Measurements from ENCODE around the gene DBT.

Gene DBT

DNA sequence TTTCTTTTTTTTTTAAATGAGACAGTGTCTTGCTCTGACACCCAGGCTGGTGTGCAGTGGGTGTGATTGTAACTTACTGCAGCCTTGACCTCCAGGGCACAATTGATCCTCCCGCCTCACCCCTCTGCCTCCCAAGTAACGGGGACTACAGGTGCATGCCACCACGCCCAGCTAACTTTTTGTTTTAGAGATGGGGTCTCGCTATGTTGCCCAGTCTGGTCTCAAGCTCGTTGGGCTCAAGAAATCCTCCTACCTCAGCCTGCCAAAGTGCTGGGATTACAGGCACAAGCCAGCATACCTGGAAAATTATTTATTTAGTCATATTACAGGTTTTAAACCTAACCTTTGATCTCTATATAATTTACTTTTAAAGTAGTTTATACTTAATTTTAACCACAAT lies 84.9 kb downstream of the DBT start:
- H3K27ac ChIP-seq (ENCODE audit: extremely low read depth, low read depth, low read length): no peak overlapping the region
- H3K9me3 ChIP-seq (ENCODE audit: control insufficient read depth, insufficient read depth, low read depth, low read length): no peaks in the 10 kb centered on the region
- ChIA-PET CTCF (no interaction called here), POLR2A (no interaction called here)
- TF ChIP-seq ZNF121 (tag by site-specific recombination; IDR thresholded peaks at IDR 0.05): 0 out of 2 replicates have a peak, but pooled peaks have one; percentile 23
- TF ChIP-seq, protein P1, sequence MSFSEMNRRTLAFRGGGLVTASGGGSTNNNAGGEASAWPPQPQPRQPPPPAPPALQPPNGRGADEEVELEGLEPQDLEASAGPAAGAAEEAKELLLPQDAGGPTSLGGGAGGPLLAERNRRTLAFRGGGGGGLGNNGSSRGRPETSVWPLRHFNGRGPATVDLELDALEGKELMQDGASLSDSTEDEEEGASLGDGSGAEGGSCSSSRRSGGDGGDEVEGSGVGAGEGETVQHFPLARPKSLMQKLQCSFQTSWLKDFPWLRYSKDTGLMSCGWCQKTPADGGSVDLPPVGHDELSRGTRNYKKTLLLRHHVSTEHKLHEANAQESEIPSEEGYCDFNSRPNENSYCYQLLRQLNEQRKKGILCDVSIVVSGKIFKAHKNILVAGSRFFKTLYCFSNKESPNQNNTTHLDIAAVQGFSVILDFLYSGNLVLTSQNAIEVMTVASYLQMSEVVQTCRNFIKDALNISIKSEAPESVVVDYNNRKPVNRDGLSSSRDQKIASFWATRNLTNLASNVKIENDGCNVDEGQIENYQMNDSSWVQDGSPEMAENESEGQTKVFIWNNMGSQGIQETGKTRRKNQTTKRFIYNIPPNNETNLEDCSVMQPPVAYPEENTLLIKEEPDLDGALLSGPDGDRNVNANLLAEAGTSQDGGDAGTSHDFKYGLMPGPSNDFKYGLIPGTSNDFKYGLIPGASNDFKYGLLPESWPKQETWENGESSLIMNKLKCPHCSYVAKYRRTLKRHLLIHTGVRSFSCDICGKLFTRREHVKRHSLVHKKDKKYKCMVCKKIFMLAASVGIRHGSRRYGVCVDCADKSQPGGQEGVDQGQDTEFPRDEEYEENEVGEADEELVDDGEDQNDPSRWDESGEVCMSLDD (tag by site-specific recombination; IDR thresholded peaks at IDR 0.05): no peak
- no peak overlapping the region for H3K4me3 ChIP-seq (ENCODE audit: low read depth, low read length)
- peaks cover 2% of the 10 kb centered on the region; the same call in 1 of the 2 replicates for H3K4me1 ChIP-seq (ENCODE audit: control insufficient read depth, insufficient read depth, low read length)
- H3K36me3 ChIP-seq (ENCODE audit: control insufficient read depth in 2 of 2, insufficient read depth in 1 of 2, low read length in 2 of 2): no peaks in the 10 kb centered on the region

DNA sequence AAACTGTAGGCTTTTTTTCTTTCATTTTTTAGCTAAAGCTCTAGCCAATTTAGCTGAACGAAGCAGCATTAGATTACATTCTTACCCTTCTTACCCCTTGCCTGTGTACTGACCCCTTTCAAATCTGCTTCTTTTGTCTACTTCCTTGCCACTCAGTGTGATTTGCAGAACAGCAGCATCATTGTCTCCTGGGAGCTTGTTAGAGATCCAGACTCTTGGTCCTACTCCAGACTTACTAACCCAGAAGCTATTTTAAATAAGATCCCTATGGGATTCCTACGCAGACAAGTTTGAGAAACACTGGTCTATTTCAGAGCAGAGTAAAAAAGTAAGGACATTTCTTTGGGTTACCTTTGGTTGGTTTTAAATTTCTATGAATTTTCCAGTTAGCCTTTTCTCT lies 85.4 kb downstream of the DBT start:
- CTCF ChIA-PET: no interaction called here

DNA sequence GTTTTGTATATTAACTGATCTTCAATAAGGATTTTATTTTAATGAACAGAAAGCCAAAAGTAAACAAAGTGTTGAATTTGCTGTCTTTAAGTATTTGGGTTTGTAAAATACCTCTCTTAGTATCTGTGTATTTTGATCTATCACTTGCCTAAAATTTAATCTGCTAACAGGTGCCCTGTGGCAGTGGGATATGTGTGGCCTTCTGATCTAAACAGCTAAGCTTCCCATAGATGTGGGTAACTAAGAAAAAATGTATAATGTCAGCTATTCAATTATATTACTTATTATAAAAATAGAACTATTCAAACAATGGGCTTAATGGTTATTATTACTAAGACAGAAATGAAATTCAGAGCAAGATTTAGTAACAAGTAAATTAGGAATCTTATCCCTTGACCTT lies 86.8 kb downstream of the DBT start:
- H3K36me3 ChIP-seq (ENCODE audit: control insufficient read depth in 2 of 2, insufficient read depth in 1 of 2, low read length in 2 of 2): no peaks in the 10 kb centered on the region
- CTCF ChIA-PET: no interaction called here
- POLR2A ChIA-PET: no interaction called here
- TF ChIP-seq ZNF747 (tag by site-specific recombination; IDR thresholded peaks at IDR 0.05) (no peak), MZF1 (tag by site-specific recombination; IDR thresholded peaks at IDR 0.05; ENCODE audit: borderline replicate concordance) (no peak), ZNF629 (tag by site-specific recombination; IDR thresholded peaks at IDR 0.05) (no peak), ZNF610 (tag by site-specific recombination; IDR thresholded peaks at IDR 0.05; ENCODE audit: borderline replicate concordance) (no peak), ZNF335 (tag by site-specific recombination; conservative IDR thresholded peaks at IDR 0.05) (no peak), ZNF791 (tag by site-specific recombination; IDR thresholded peaks at IDR 0.05) (no peak), EGR2 (tag by site-specific recombination; IDR thresholded peaks at IDR 0.05; ENCODE audit: low read depth) (no peak), KLF9 (tag by site-specific recombination; IDR thresholded peaks at IDR 0.05; ENCODE audit: low read depth) (no peak), SETDB1 (IDR thresholded peaks at IDR 0.05; ENCODE audit: insufficient read length, low read length) (no peak), ZNF121 (tag by site-specific recombination; IDR thresholded peaks at IDR 0.05) (no peak)
- TF ChIP-seq, protein P2, sequence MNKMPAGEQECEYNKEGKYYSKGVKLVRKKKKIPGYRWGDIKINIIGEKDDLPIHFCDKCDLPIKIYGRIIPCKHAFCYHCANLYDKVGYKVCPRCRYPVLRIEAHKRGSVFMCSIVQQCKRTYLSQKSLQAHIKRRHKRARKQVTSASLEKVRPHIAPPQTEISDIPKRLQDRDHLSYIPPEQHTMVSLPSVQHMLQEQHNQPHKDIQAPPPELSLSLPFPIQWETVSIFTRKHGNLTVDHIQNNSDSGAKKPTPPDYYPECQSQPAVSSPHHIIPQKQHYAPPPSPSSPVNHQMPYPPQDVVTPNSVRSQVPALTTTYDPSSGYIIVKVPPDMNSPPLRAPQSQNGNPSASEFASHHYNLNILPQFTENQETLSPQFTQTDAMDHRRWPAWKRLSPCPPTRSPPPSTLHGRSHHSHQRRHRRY (tag by site-specific recombination; IDR thresholded peaks at IDR 0.05): no peak
- TF ChIP-seq, protein P3, sequence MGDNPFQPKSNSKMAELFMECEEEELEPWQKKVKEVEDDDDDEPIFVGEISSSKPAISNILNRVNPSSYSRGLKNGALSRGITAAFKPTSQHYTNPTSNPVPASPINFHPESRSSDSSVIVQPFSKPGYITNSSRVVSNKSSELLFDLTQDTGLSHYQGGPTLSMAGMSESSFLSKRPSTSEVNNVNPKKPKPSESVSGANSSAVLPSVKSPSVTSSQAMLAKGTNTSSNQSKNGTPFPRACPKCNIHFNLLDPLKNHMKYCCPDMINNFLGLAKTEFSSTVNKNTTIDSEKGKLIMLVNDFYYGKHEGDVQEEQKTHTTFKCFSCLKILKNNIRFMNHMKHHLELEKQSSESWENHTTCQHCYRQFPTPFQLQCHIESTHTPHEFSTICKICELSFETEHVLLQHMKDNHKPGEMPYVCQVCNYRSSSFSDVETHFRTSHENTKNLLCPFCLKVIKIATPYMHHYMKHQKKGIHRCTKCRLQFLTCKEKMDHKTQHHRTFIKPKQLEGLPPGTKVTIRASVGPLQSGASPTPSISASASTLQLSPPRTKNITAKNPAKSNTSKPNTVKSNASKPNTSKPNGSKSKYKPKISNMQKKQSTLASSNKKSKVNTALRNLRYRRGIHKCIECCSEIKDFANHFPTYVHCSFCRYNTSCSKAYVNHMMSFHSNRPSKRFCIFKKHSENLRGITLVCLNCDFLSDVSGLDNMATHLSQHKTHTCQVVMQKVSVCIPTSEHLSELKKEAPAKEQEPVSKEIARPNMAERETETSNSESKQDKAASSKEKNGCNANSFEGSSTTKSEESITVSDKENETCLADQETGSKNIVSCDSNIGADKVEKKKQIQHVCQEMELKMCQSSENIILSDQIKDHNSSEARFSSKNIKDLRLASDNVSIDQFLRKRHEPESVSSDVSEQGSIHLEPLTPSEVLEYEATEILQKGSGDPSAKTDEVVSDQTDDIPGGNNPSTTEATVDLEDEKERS (tag by site-specific recombination; IDR thresholded peaks at IDR 0.05): no peak
- TF ChIP-seq, protein P4, sequence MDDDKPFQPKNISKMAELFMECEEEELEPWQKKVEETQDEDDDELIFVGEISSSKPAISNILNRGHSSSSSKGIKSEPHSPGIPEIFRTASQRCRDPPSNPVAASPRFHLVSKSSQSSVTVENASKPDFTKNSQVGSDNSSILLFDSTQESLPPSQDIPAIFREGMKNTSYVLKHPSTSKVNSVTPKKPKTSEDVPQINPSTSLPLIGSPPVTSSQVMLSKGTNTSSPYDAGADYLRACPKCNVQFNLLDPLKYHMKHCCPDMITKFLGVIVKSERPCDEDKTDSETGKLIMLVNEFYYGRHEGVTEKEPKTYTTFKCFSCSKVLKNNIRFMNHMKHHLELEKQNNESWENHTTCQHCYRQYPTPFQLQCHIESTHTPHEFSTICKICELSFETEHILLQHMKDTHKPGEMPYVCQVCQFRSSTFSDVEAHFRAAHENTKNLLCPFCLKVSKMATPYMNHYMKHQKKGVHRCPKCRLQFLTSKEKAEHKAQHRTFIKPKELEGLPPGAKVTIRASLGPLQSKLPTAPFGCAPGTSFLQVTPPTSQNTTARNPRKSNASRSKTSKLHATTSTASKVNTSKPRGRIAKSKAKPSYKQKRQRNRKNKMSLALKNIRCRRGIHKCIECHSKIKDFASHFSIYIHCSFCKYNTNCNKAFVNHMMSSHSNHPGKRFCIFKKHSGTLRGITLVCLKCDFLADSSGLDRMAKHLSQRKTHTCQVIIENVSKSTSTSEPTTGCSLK (tag by site-specific recombination; IDR thresholded peaks at IDR 0.05): no peak

More for the DNA sequence above, 85.4 kb downstream of the DBT start:
- H3K9me3 ChIP-seq (ENCODE audit: control insufficient read depth, insufficient read depth, low read depth, low read length): no peaks in the 10 kb centered on the region
- no peak overlapping the region for H3K4me3 ChIP-seq (ENCODE audit: low read depth, low read length)
- POLR2A ChIA-PET: no interaction called here
- peaks cover 3% of the 10 kb centered on the region; the same call in 1 of the 2 replicates for H3K4me1 ChIP-seq (ENCODE audit: control insufficient read depth, insufficient read depth, low read length)
- no peak for TF ChIP-seq ZNF23 (tag by site-specific recombination; IDR thresholded peaks at IDR 0.05; ENCODE audit: borderline replicate concordance)
- TF ChIP-seq, protein P5, sequence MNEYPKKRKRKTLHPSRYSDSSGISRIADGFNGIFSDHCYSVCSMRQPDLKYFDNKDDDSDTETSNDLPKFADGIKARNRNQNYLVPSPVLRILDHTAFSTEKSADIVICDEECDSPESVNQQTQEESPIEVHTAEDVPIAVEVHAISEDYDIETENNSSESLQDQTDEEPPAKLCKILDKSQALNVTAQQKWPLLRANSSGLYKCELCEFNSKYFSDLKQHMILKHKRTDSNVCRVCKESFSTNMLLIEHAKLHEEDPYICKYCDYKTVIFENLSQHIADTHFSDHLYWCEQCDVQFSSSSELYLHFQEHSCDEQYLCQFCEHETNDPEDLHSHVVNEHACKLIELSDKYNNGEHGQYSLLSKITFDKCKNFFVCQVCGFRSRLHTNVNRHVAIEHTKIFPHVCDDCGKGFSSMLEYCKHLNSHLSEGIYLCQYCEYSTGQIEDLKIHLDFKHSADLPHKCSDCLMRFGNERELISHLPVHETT (tag by site-specific recombination; IDR thresholded peaks at IDR 0.05): no peak
- no peak for TF ChIP-seq BCL11A (tag by site-specific recombination; IDR thresholded peaks at IDR 0.05; ENCODE audit: low read depth)
- TF ChIP-seq, protein P6, sequence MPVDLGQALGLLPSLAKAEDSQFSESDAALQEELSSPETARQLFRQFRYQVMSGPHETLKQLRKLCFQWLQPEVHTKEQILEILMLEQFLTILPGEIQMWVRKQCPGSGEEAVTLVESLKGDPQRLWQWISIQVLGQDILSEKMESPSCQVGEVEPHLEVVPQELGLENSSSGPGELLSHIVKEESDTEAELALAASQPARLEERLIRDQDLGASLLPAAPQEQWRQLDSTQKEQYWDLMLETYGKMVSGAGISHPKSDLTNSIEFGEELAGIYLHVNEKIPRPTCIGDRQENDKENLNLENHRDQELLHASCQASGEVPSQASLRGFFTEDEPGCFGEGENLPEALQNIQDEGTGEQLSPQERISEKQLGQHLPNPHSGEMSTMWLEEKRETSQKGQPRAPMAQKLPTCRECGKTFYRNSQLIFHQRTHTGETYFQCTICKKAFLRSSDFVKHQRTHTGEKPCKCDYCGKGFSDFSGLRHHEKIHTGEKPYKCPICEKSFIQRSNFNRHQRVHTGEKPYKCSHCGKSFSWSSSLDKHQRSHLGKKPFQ (tag by site-specific recombination; IDR thresholded peaks at IDR 0.05): no peak
- TF ChIP-seq ZFP69B (tag by site-specific recombination; IDR thresholded peaks at IDR 0.05): no peak
- no peak for TF ChIP-seq ZNF76 (tag by site-specific recombination; IDR thresholded peaks at IDR 0.05; ENCODE audit: borderline replicate concordance, low read depth)
- TF ChIP-seq ZNF600 (tag by site-specific recombination; IDR thresholded peaks at IDR 0.05): no peak
- TF ChIP-seq ZNF335 (tag by site-specific recombination; conservative IDR thresholded peaks at IDR 0.05): no peak
- H3K36me3 ChIP-seq (ENCODE audit: control insufficient read depth in 2 of 2, insufficient read depth in 1 of 2, low read length in 2 of 2): no peaks in the 10 kb centered on the region
- H3K27ac ChIP-seq (ENCODE audit: extremely low read depth, low read depth, low read length): no peak overlapping the region

More for the DNA sequence above, 86.8 kb downstream of the DBT start:
- Histone ChIP-seq H3K4me3 (ENCODE audit: low read depth, low read length) (no peak overlapping the region), H3K4me1 (ENCODE audit: control insufficient read depth, insufficient read depth, low read length) (peaks cover 3% of the 10 kb centered on the region; the same call in 1 of the 2 replicates), H3K27ac (ENCODE audit: extremely low read depth, low read depth, low read length) (no peak overlapping the region), H3K9me3 (ENCODE audit: control insufficient read depth, insufficient read depth, low read depth, low read length) (no peaks in the 10 kb centered on the region)
